HL-60 (cell line): Measurements from ENCODE around the gene F7.

Source experiments
- DNase-seq, 2 experiments: peaks; one replicate each; pipeline ENCODE4 v3.0.0-alpha.2; 2010 to 2020; ENCODE audit warnings: low read depth in 1 of 2, low spot score in 1 of 2
- H3K27ac ChIP-seq: fragments of 250-450 bp; sonication (Bioruptor Pico); replicated peaks from 2 replicates; pipeline ENCODE4 v1.5.1; 2020; ENCODE audit warnings: mild to moderate bottlenecking, moderate library complexity
- H3K27me3 ChIP-seq: fragments of 250-450 bp; sonication (Bioruptor Pico); 2 replicates; pipeline ENCODE4 v1.5.1; 2021; ENCODE audit warnings: mild to moderate bottlenecking, moderate library complexity; ENCODE audit not compliant: insufficient read depth, poor library complexity, severe bottlenecking
- H3K4me3 ChIP-seq: replicated peaks from 2 replicates; pipeline ENCODE4 v1.5.1; 2011; ENCODE audit warnings: mild to moderate bottlenecking, control low read depth, low read length; ENCODE audit not compliant: insufficient read depth
- GABPA ChIP-seq: IDR thresholded peaks from 2 replicates; pipeline ENCODE4 v1.6.1; 2012; ENCODE audit warnings: low read depth
- POLR2AphosphoS5 ChIP-seq: IDR thresholded peaks from 2 replicates; pipeline ENCODE4 v1.6.1; 2012; ENCODE audit warnings: low read depth
- SPI1 ChIP-seq: IDR thresholded peaks from 2 replicates; pipeline ENCODE4 v1.6.1; 2012; ENCODE audit warnings: low read depth, mild to moderate bottlenecking, borderline replicate concordance
- TF ChIP-seq, protein P1 (sequence below): IDR thresholded peaks from 2 replicates; pipeline ENCODE4 v1.6.1; 2012; ENCODE audit warnings: low read depth; ENCODE audit not compliant: insufficient replicate concordance
- TF ChIP-seq, protein P2 (sequence below): IDR thresholded peaks from one replicate; pipeline ENCODE4 v1.5.1; 2011; ENCODE audit warnings: low read length, control low read depth, inconsistent platforms; ENCODE audit not compliant: insufficient read depth

Gene F7

DNA sequence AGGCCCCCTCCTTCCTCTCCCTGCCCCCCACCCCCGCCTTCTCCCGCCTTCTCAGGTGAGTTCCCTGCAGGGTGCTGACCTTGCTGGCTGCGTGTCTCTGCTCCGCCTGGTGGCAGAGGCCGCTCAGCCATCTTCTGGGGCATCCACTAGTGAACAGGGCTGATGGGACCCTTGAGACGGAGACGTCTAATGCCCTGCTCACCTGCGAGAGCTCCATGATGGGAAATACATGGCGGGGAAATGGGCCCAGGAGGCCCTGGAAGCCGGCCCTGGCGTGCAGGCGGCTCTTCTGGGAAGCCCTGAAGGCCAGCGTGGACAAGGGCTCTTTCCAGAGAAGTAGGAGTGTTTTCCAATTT, 15.2 kb upstream of the F7 start:
- TF ChIP-seq GABPA (no peak), POLR2AphosphoS5 (no peak), SPI1 (no peak)
- TF ChIP-seq, protein P1, sequence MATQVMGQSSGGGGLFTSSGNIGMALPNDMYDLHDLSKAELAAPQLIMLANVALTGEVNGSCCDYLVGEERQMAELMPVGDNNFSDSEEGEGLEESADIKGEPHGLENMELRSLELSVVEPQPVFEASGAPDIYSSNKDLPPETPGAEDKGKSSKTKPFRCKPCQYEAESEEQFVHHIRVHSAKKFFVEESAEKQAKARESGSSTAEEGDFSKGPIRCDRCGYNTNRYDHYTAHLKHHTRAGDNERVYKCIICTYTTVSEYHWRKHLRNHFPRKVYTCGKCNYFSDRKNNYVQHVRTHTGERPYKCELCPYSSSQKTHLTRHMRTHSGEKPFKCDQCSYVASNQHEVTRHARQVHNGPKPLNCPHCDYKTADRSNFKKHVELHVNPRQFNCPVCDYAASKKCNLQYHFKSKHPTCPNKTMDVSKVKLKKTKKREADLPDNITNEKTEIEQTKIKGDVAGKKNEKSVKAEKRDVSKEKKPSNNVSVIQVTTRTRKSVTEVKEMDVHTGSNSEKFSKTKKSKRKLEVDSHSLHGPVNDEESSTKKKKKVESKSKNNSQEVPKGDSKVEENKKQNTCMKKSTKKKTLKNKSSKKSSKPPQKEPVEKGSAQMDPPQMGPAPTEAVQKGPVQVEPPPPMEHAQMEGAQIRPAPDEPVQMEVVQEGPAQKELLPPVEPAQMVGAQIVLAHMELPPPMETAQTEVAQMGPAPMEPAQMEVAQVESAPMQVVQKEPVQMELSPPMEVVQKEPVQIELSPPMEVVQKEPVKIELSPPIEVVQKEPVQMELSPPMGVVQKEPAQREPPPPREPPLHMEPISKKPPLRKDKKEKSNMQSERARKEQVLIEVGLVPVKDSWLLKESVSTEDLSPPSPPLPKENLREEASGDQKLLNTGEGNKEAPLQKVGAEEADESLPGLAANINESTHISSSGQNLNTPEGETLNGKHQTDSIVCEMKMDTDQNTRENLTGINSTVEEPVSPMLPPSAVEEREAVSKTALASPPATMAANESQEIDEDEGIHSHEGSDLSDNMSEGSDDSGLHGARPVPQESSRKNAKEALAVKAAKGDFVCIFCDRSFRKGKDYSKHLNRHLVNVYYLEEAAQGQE, result no peak
- TF ChIP-seq, protein P2, sequence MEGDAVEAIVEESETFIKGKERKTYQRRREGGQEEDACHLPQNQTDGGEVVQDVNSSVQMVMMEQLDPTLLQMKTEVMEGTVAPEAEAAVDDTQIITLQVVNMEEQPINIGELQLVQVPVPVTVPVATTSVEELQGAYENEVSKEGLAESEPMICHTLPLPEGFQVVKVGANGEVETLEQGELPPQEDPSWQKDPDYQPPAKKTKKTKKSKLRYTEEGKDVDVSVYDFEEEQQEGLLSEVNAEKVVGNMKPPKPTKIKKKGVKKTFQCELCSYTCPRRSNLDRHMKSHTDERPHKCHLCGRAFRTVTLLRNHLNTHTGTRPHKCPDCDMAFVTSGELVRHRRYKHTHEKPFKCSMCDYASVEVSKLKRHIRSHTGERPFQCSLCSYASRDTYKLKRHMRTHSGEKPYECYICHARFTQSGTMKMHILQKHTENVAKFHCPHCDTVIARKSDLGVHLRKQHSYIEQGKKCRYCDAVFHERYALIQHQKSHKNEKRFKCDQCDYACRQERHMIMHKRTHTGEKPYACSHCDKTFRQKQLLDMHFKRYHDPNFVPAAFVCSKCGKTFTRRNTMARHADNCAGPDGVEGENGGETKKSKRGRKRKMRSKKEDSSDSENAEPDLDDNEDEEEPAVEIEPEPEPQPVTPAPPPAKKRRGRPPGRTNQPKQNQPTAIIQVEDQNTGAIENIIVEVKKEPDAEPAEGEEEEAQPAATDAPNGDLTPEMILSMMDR, result no peak
- H3K4me3 ChIP-seq, result no peak overlapping the region
- no peak for DNase-seq
- H3K27ac ChIP-seq, result no peak overlapping the region
- no peaks in the 10 kb centered on the region for H3K27me3 ChIP-seq

DNA sequence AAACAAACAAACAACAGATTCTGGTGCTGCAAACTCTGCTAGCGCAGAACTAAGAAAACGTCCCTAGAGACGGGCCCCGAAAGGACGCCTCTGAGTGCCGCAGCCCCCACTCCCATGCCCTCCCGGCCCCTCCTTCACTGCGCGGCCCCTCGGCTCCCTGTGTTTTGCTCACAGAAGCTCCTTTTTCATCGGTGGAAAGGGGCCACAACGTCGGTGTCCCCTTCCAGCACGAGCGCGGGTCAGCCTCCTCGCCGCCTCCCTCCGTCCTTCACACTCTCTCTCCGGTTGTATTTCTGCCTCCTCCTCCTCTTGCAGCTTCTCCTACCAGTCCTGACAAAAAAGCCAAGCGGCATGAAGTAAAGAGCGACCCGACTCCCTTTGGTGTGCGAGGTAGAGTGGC, 14.8 kb upstream of the F7 start:
- DNase-seq, result no peak
- H3K27me3 ChIP-seq, result no peaks in the 10 kb centered on the region
- H3K4me3 ChIP-seq, result no peak overlapping the region

DNA sequence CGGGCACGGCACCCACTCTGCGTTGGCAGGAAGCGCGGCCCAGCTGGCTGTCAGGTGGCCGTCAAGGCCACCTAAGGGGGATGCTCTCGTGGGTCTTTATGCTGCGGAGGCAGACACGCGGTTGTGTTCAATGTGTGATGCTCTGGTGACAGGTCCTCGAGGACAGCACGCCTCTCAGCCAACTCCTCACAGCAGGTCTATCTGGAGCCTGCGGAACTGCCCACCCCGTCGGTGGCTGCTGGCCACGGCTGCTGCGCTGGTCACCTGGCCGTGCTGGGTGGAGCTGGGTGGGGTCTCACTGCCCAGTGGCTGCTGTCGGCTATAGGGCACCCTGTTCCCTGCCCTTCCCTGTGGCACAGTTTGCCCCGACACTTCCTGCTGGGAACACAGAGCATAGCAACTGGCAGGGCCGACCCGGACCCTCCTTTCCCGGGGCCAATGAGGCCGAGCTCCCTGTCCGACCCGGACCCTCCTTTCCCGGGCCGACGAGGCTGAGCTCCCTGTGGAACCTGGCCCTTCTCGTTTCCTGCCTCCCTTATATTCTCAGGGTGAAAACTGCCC, 14.3 kb upstream of the F7 start:
- H3K27me3 ChIP-seq, result no peaks in the 10 kb centered on the region
- DNase-seq, result no peak
- H3K4me3 ChIP-seq, result no peak overlapping the region
- no peak overlapping the region for H3K27ac ChIP-seq
- TF ChIP-seq, protein P1, result no peak
- TF ChIP-seq SPI1 (no peak), GABPA (no peak), POLR2AphosphoS5 (no peak)
- TF ChIP-seq, protein P2, result no peak

More for the DNA sequence above, 14.8 kb upstream of the F7 start:
- H3K27ac ChIP-seq, result no peak overlapping the region
- no peak for TF ChIP-seq GABPA
- TF ChIP-seq SPI1, result no peak
- TF ChIP-seq, protein P2, result no peak
- no peak for TF ChIP-seq POLR2AphosphoS5
- TF ChIP-seq, protein P1, result no peak
